Right ventricle myocardium superior (tissue), 1 donor: ENCODE measurements around the gene CPTP. TPM values are rescaled to one million over a fixed set of nuclear protein-coding genes. Genes with fewer than 3 reads are reported as not detected.
A peak's percentile ranks its signal among the peaks of the same experiment; 100 is the strongest.

Experiments used
- ATAC-seq: fragments of 200-7000 bp; cut with Tn5 transposase; one replicate; pipeline ENCODE4 v1.9.1; 2020; ENCODE audit warnings: mild to moderate bottlenecking; ENCODE audit not compliant: poor library complexity
- DNase-seq: peaks from one replicate; pipeline ENCODE4 v3.0.0-alpha.2; 2020
- intact Hi-C: fragments of 100-400 bp; cut with DNase I; formaldehyde crosslinking; loops from one replicate; pipeline ENCODE4 v1.11.2; 2022
- total RNA-seq: library from RNA; stranded (reverse); fragmentation: NEBNext Ultra II Directional; extraction: Animal tissue kit (Norgen Biotek cat#: 25700); gene quantifications from one replicate; pipeline ENCODE4 v1.2.1, GENCODE V29; 2021
- donor health status: DM: no; HTN: yes; CAD: no; lungs with severe emphysema.

Gene CPTP
- total RNA-seq, 1 donor from 2014 or later = 113 TPM

GRCh38 chr1:1354271-1355247 is 30.0 kb downstream of the CPTP start:
- no peak for DNase-seq
- intact Hi-C loops = no loop called here
- ATAC-seq = no peak

- intact Hi-C loops = no loop called here
- DNase-seq = no peak
- ATAC-seq = no peak
Measured at GRCh38 chr1:1355416-1355815, 30.8 kb downstream of the CPTP start.

GRCh38 chr1:1356166-1356795 is 31.7 kb downstream of the CPTP start:
- intact Hi-C loops = no loop called here
- DNase-seq (no peak), ATAC-seq (no peak)

- intact Hi-C loops = no loop called here
- ATAC-seq (no peak), DNase-seq (no peak)
Measured at GRCh38 chr1:1356796-1357401, 32.3 kb downstream of the CPTP start.

GRCh38 chr1:1357871-1358432 is 33.4 kb downstream of the CPTP start:
- intact Hi-C loops = no loop called here
- no peak for ATAC-seq
- peak; percentile 37 for DNase-seq

- DNase-seq (peak; percentile 88), ATAC-seq (peak; percentile 61)
- intact Hi-C loops = no loop called here
Measured at GRCh38 chr1:1358433-1359271, 34.0 kb downstream of the CPTP start, which contains the start of gene MXRA8. Gene MXRA8 (minus strand): TSS chr1:1358555. CDS start chr1:1358504, 51 bp downstream.

- peak; percentile 51 for DNase-seq
- no peak for ATAC-seq
- intact Hi-C loops = no loop called here
Measured at GRCh38 chr1:1359308-1359663, 34.7 kb downstream of the CPTP start.

- DNase-seq (peak; percentile 69), ATAC-seq (peak; percentile 19)
- intact Hi-C loops = no loop called here
Measured at GRCh38 chr1:1359664-1360468, 35.3 kb downstream of the CPTP start.

- peak; percentile 81 for DNase-seq
- peak; percentile 53 for ATAC-seq
- intact Hi-C loops = no loop called here
Measured at GRCh38 chr1:1360506-1361169, 36.0 kb downstream of the CPTP start.

GRCh38 chr1:1361233-1361981 is 36.8 kb downstream of the CPTP start:
- intact Hi-C loops = no loop called here
- DNase-seq = peak; percentile 39

GRCh38 chr1:1361982-1362423 is 37.4 kb downstream of the CPTP start:
- ATAC-seq = no peak
- peak; percentile 75 for DNase-seq
- intact Hi-C loops = no loop called here

More at GRCh38 chr1:1361233-1361981, 36.8 kb downstream of the CPTP start:
- ATAC-seq = no peak

GRCh38 chr1:1364266-1364665 is 39.7 kb downstream of the CPTP start:
- intact Hi-C loops = no loop called here
- DNase-seq (peak; percentile 27), ATAC-seq (no peak)

GRCh38 chr1:1365875-1366698 is 41.5 kb downstream of the CPTP start:
- ATAC-seq = no peak
- intact Hi-C loops = no loop called here
- no peak for DNase-seq

- intact Hi-C loops = no loop called here
- ATAC-seq (no peak), DNase-seq (no peak)
Measured at GRCh38 chr1:1366699-1367066, 42.1 kb downstream of the CPTP start.

GRCh38 chr1:1367315-1367714 is 42.7 kb downstream of the CPTP start:
- ATAC-seq = no peak
- intact Hi-C loops = no loop called here
- no peak for DNase-seq
